DOHH2 (cell line): Measurements from ENCODE around the gene KCNK6.

Source experiments
- EZH2phosphoT487 ChIP-seq: fragments of 200-600 bp; sonication (generic); IDR thresholded peaks from 2 replicates; pipeline ENCODE4 v1.6.1; 2017; ENCODE audit warnings: borderline replicate concordance, mild to moderate bottlenecking, antibody characterized with exemption, low read length, moderate library complexity, mixed read lengths
- TF ChIP-seq, protein P1 (sequence below): fragments of 200-600 bp; sonication (generic); IDR thresholded peaks from one replicate; pipeline ENCODE4 v1.5.1; 2014; ENCODE audit warnings: antibody characterized with exemption, mild to moderate bottlenecking, low read depth, low read length; ENCODE audit not compliant: poor library complexity, severe bottlenecking

DNA sequence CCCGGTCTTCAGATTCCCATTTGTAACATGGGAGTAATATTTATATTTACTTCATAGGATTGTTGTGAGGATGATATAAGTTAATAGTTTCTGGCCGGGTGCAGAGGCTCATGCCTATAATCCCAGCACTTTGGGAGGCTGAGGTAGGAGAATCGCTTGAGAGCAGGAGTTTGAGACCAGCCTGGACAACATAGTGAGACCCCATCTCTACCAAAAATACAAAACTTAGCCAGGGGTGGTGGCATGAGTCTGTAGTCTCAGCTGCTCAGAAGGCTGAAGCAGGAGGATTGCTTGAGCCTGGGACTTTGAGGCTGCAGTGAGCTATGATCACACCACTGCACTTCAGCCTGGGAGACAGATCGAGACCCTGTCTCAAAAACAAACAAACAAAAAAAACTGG is 27.2 kb downstream of the KCNK6 start:
- TF ChIP-seq, protein P1, sequence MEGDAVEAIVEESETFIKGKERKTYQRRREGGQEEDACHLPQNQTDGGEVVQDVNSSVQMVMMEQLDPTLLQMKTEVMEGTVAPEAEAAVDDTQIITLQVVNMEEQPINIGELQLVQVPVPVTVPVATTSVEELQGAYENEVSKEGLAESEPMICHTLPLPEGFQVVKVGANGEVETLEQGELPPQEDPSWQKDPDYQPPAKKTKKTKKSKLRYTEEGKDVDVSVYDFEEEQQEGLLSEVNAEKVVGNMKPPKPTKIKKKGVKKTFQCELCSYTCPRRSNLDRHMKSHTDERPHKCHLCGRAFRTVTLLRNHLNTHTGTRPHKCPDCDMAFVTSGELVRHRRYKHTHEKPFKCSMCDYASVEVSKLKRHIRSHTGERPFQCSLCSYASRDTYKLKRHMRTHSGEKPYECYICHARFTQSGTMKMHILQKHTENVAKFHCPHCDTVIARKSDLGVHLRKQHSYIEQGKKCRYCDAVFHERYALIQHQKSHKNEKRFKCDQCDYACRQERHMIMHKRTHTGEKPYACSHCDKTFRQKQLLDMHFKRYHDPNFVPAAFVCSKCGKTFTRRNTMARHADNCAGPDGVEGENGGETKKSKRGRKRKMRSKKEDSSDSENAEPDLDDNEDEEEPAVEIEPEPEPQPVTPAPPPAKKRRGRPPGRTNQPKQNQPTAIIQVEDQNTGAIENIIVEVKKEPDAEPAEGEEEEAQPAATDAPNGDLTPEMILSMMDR = no peak
- TF ChIP-seq EZH2phosphoT487 = no peak
